SW 1271 (cell line): Measurements from ENCODE around the gene SORCS2.
A peak's percentile ranks its signal among the peaks of the same experiment; 100 is the strongest.

Source experiments
- DNase-seq, 2 experiments: peaks; one replicate each; lab custom pipeline; 2025; lab: John Stamatoyannopoulos, UW

The SORCS2 gene

GRCh38 chr4:7530932-7531639 lies 338.7 kb downstream of the SORCS2 start:
- no peak for DNase-seq

- DNase-seq, result no peak
Measured at GRCh38 chr4:7531640-7531994, 339.3 kb downstream of the SORCS2 start.

GRCh38 chr4:7532043-7532442 lies 339.7 kb downstream of the SORCS2 start:
- no peak for DNase-seq

- DNase-seq, result no peak
Measured at GRCh38 chr4:7533267-7533666, 340.9 kb downstream of the SORCS2 start.

- no peak for DNase-seq
Measured at GRCh38 chr4:7535094-7535493, 342.8 kb downstream of the SORCS2 start.

- DNase-seq, result no peak
Measured at GRCh38 chr4:7535619-7536018, 343.3 kb downstream of the SORCS2 start.

GRCh38 chr4:7536876-7537275 lies 344.5 kb downstream of the SORCS2 start:
- no peak for DNase-seq

GRCh38 chr4:7537853-7538400 lies 345.6 kb downstream of the SORCS2 start:
- DNase-seq, result no peak

GRCh38 chr4:7538518-7538917 lies 346.2 kb downstream of the SORCS2 start:
- DNase-seq, result no peak

GRCh38 chr4:7539186-7539585 lies 346.8 kb downstream of the SORCS2 start:
- no peak for DNase-seq

GRCh38 chr4:7539659-7540058 lies 347.3 kb downstream of the SORCS2 start:
- DNase-seq, result peak in 1 of 2 experiments; percentile 43

- no peak for DNase-seq
Measured at GRCh38 chr4:7540206-7540605, 347.9 kb downstream of the SORCS2 start.

GRCh38 chr4:7540654-7541413 lies 348.5 kb downstream of the SORCS2 start:
- DNase-seq, result no peak

GRCh38 chr4:7541414-7541810 lies 349.1 kb downstream of the SORCS2 start:
- DNase-seq, result no peak

- DNase-seq, result no peak
Measured at GRCh38 chr4:7542781-7543180, 350.4 kb downstream of the SORCS2 start.

GRCh38 chr4:7546152-7546808 lies 353.9 kb downstream of the SORCS2 start:
- no peak for DNase-seq

- peak in 1 of 2 experiments; percentile 15 for DNase-seq
Measured at GRCh38 chr4:7546809-7547367, 354.6 kb downstream of the SORCS2 start.

GRCh38 chr4:7547368-7548040 lies 355.2 kb downstream of the SORCS2 start:
- DNase-seq, result no peak

- DNase-seq, result no peak
Measured at GRCh38 chr4:7549866-7550265, 357.5 kb downstream of the SORCS2 start.

GRCh38 chr4:7552466-7552865 lies 360.1 kb downstream of the SORCS2 start:
- no peak for DNase-seq

- no peak for DNase-seq
Measured at GRCh38 chr4:7553280-7553679, 360.9 kb downstream of the SORCS2 start.

GRCh38 chr4:7554905-7555304 lies 362.6 kb downstream of the SORCS2 start:
- DNase-seq, result no peak
